GM19193 (cell line): ENCODE measurements around the gene AP3D1.
A peak's percentile ranks its signal among the peaks of the same experiment; 100 is the strongest.

Experiments used
- POLR2A ChIP-seq: IDR thresholded peaks from 4 replicates; pipeline ENCODE4 v1.6.1; 2011; ENCODE audit not compliant: insufficient read depth, insufficient read length; ENCODE audit errors: extremely low read depth

The AP3D1 gene

DNA sequence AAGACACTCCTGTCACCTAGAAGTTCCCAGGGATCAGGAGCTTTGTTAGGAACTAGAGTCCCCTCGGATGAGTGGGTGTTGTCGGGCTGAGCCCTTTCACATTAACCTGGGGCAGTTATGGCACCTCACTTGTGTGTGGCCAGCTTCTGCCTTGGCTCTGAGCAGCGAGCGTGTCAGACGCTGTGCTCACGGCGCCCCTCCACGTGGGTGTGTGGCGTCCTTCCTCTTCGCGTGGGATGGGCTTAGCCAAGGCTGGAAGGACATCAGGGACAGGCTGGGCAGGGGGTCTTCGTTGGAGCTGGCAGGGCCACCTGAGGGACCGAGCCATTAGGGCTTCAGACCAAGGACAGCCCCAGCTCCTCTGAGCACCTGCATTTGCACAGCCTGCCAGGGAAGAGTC is 35.8 kb upstream of the AP3D1 start:
- TF ChIP-seq POLR2A, result no peak

DNA sequence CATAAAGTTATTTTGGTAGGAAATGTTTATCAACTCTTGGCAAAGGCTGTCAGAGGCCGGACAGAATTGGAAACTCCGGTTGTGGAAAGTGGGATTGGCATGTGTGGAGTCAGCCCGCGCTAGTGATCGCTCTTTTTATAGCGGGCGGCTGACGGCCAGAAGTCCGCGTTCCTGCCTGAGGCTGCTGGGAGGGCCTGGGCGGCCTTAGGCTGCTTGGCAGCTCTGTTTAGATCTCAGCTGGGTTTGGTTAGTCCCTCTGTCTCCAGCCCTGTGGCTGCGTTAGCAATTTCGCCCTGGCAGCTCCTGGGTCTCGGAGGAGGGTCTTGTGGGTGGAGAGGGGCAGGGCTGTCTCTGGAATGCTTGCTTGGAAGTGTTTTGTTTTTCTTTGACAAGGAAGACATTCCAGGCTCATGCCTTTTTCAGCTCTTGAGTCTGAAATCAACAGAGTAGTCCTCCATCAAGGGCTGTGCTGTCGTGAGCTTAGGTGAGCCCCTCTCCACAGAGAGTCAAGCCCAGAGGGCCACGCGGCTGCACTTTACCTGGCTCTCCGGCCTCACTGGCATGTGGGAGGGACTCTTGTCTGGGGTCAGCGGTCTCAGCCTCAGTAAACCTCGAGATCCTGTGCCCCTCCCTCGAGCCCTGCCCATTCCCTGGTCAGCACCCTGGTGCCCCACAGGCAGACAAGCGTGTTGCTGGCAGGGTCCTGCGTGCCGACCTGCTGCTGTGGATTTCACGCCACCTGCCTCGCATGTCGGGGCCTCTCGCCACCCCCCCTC is 34.9 kb upstream of the AP3D1 start:
- no peak for TF ChIP-seq POLR2A

DNA sequence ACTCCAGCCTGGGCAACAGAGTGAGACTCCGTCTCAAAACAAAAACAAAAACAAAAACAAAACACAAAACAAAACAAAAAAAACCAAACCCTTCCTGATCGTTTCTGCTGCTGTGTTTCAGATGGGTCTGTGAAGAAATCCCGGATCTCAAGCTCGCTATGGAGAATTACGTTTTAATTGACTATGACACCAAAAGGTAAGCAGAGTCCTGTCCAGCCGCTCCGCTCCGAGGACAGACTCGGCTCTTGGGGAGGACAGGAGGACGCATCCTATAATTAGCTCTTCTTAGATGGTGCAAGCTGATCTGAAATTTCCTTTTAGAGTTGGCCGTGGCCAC is 34.3 kb upstream of the AP3D1 start:
- no peak for TF ChIP-seq POLR2A

- TF ChIP-seq POLR2A, result no peak
These were observed 33.1 kb upstream of the AP3D1 start for GRCh38 chr19:2184422-2184975.

DNA sequence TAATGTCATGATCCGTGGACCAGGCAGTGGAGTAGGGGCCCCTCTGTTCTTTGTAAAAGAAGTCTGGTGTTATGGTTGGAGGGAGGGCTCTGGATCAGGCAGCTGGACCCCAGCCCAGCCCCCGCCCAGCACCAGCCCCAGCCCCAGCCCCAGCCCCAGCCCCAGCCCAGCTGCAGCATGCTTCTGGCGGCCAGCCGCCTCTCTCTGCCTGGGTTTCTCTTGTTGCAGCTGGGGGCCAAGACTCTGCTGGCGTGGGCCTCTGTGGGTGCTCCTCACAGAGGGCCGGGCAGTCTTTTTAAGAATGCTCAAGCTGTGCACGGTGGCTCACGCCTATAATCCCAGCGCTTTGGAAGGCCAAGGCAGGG is 30.2 kb upstream of the AP3D1 start:
- TF ChIP-seq POLR2A, result no peak

DNA sequence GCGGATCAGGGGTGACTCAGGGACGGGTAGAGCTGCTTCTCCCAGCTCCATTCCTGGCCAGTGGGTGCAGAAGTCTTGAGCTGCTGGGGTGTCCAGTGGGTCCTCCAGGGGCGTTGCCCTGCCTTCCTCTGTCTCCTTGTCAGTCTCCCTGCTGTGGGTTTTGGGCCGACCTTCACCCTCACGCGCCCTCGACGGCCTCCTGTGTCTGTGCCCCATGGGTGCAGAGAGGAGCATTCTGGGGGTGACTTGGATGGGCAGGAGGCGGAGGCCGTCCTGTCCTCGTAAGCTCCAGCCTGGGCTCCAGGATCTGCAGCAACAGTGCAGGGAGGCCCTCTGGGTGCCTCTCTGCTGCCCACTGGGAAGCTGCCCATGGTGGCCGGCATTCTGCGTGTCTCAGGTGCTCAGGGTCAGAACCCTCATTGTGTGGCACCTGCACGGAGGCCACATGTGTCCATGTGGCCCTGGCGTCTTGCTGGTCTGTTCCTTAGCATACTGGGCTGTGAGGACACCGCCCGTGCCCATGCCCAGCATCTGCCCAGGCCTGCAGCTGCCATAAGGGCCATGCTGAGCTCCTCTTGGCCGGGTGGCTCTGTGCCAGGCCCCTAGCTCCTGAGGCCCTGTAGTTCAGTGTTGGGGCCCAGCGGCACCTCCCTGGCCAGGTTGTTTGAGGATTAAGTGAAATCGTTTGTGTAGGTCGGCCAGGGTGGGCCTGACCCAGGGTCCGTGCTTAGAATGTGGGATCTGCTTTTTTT is 29.7 kb upstream of the AP3D1 start:
- no peak for TF ChIP-seq POLR2A

GRCh38 chr19:2180114-2180513 is 28.7 kb upstream of the AP3D1 start:
- TF ChIP-seq POLR2A, result no peak

GRCh38 chr19:2179095-2179494 is 27.7 kb upstream of the AP3D1 start:
- no peak for TF ChIP-seq POLR2A

DNA sequence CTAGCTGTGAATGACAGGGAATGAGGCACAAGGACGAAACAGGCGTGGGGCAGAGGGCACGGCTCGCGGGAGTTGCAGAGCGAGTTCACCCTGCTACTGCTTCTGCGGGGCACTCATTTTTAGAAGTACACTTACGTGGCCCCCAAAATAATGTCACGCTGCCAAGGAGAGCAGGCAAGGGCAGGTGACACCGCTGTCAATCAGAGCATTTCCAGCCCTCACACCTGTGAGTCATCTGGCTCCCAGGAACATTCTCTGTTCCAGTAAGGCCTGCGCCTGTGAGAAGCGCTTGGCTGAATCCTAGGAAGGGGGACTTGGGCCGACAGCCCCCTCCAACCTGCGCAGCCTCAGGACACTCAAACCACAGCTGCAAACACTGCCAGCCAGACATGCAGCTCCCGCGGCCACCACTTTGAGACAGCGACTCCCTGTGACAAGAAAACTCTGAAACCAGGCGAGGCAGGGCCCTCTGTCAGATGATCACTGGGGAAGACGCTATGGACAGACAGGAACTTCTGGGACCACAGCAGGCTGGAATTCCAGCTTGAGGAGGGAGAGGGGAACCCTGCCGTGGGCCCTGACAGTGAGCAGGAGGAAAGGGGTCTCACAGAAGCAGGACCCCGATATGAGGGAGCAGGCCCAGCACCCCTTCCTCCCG is 25.1 kb upstream of the AP3D1 start:
- no peak for TF ChIP-seq POLR2A

GRCh38 chr19:2175742-2176141 is 24.4 kb upstream of the AP3D1 start:
- no peak for TF ChIP-seq POLR2A

DNA sequence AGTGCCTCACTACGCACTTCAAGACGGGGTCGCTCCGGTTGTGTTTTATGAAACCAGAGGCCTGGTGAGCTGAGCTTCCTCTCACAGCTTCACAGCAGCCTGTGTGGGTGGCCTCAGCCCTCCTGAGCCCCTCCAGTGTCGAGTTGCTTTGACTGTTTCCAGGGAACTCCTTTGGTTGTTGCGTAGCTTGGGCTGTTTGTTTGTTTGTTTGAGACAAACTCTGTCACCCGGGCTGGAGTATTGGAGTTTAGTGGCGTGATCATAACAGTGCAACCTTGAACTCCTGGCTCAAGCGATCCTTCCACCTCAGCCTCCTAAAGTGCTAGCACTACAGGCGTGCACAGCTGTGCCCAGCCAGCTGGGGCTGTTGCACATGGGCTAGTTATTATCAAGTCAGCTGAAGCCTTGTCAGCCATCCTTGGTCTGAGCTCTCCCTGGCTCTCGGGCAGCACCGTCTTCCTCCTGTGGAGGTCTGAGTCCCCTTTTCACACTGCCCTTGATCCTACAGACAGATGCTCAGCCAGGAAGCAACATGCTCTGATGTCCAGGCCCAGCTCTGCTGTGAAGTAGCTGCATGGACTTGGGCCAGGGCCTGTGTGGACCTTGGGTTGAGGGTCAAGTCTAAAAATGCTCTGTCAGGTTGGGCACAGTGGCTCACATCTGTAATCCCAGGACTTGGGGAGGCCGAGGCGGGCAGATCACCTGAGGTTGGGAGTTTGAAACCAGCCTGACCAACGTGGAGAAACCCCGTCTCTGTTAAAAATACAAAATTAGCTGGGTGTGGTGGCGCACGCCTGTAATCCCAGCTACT is 22.6 kb upstream of the AP3D1 start:
- no peak for TF ChIP-seq POLR2A

- TF ChIP-seq POLR2A, result no peak
These were observed 22.0 kb upstream of the AP3D1 start for GRCh38 chr19:2173388-2173766.

- peak; percentile 14 for TF ChIP-seq POLR2A
These were observed 20.2 kb upstream of the AP3D1 start for GRCh38 chr19:2171349-2172145.

DNA sequence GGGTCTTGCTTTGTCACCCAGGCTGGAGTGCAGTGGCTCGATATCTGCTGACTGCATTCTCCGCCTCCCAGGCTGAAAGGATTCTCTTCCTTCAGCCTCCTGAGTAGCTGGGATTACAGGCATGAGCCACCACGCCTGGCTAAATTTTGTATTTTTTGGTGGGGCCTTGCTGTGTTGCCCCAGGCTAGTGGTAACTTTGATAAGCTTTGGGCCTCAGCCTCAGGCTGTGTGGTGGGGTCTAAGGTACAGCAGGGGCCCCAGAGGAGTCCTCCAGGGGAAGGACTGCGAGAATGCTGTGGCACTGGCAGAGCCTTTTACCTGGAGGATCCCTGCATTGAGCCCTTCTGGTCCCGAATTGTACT is 19.6 kb upstream of the AP3D1 start:
- TF ChIP-seq POLR2A, result peak; percentile 37
